Fibroblast of villous mesenchyme (primary cell): ENCODE measurements around the gene SAMSN1. TPM values are rescaled to one million over a fixed set of nuclear protein-coding genes. Genes with fewer than 3 reads are reported as not detected.

Source experiments
- DNase-seq: peaks from one replicate; pipeline ENCODE4 v3.0.0-alpha.2; 2010; ENCODE audit warnings: low read depth
- H3K4me3 ChIP-seq: 2 replicates; pipeline ENCODE4 v1.5.1; 2011; ENCODE audit warnings: low read depth, mild to moderate bottlenecking, low read length
- total RNA-seq: library from RNA; depleted of rRNA; stranded (reverse); fragments of >200 nt; gene quantifications from 2 replicates; pipeline ENCODE4 v1.2.3, GENCODE V29; 2012
- TF ChIP-seq, protein P1 (sequence below): IDR thresholded peaks from 2 replicates; pipeline ENCODE4 v1.5.1; 2012; ENCODE audit warnings: low read depth, mild to moderate bottlenecking, low read length; ENCODE audit not compliant: insufficient read depth

Gene SAMSN1
- total RNA-seq, 1 donor = 0.86 TPM

DNA sequence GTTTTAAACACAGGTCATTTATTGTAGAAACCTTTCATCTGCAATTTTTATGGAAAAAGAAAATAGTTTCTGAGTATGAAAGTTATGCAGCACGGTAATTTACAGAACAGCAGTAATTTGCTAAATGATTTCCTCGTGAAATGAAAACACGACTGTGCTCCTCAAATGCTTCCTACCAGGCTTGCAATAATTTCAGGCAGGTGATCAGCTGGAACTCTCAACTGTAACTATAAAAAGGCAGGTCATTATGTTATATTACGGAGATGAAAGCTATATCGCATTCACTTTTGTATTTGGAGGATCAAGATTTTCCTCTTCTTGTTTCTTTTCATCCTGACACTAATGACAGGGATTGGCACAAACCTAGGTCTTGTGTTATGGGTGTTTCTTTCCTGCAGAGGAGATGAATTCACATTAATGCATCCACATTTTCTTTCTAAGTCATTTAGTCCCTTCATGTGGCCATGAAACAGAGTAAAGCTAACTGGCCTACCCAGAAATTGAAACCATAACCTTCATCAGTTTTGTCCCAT lies 57.4 kb downstream of the SAMSN1 start:
- DNase-seq = no peak
- no peak overlapping the region for H3K4me3 ChIP-seq
- TF ChIP-seq, protein P1, sequence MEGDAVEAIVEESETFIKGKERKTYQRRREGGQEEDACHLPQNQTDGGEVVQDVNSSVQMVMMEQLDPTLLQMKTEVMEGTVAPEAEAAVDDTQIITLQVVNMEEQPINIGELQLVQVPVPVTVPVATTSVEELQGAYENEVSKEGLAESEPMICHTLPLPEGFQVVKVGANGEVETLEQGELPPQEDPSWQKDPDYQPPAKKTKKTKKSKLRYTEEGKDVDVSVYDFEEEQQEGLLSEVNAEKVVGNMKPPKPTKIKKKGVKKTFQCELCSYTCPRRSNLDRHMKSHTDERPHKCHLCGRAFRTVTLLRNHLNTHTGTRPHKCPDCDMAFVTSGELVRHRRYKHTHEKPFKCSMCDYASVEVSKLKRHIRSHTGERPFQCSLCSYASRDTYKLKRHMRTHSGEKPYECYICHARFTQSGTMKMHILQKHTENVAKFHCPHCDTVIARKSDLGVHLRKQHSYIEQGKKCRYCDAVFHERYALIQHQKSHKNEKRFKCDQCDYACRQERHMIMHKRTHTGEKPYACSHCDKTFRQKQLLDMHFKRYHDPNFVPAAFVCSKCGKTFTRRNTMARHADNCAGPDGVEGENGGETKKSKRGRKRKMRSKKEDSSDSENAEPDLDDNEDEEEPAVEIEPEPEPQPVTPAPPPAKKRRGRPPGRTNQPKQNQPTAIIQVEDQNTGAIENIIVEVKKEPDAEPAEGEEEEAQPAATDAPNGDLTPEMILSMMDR = no peak

DNA sequence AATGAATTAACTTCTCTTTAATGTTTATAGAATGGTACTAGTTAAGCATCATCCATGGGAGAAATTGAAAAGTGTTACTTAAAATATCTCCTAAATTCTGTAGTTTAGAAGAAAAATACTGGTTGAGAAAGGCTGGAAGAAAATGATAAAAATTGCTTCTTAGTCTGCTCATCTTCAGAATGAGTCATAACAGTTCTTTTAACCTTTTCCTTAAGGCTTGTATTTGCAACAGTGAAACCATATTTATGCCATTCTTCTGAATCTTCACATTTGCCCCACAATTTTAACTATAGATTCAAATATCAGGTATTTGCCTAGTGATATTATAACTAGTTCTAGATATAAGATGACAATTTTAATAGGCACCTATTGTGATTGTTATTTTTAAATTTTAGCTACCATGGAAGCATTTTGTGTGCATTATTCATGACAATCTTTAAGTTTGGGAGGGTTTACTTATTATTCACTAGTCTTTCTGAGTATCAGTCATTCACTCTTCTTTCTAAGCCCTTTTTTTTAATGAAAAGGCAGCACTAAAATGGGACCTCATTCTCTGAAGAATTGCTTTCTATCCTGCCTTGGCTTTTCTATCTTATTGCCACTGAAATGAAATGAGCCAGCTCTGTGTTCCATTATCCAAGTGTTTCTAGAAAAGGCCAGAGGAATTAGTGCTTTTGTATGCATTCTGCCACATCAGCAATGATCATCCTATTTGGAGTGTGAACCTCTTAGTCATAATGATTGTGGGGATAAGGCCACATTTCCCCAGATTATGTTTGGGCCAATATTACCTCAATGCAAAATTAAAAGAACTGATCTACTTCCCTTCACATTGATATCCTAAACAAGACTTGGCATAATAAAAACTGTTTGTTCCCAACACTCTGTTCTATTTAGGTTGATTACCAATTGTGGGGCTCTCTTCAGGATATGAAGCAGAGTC lies 58.4 kb downstream of the SAMSN1 start:
- TF ChIP-seq, protein P1 = no peak
- no peak for DNase-seq
- no peak overlapping the region for H3K4me3 ChIP-seq

DNA sequence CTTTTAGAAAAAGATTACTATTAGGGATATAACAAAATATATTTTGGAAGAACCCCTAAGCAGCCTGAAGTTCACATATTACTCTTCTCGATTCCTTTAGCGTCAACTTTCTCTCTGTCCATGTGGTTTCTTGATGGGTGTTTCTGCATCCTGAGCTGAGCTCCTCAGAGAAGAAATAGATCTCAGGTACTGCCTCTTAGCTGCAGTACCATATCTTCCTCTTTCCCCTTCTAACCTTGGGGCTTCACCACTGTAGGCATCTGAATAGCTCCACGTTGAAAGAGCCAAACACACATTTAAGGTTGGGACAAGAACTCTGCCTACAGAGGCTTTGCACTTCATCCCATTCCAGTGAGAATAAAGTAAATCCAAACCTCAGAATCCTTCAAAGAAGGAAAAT lies 59.2 kb downstream of the SAMSN1 start:
- H3K4me3 ChIP-seq = no peak overlapping the region
- DNase-seq = no peak
- TF ChIP-seq, protein P1 = no peak

DNA sequence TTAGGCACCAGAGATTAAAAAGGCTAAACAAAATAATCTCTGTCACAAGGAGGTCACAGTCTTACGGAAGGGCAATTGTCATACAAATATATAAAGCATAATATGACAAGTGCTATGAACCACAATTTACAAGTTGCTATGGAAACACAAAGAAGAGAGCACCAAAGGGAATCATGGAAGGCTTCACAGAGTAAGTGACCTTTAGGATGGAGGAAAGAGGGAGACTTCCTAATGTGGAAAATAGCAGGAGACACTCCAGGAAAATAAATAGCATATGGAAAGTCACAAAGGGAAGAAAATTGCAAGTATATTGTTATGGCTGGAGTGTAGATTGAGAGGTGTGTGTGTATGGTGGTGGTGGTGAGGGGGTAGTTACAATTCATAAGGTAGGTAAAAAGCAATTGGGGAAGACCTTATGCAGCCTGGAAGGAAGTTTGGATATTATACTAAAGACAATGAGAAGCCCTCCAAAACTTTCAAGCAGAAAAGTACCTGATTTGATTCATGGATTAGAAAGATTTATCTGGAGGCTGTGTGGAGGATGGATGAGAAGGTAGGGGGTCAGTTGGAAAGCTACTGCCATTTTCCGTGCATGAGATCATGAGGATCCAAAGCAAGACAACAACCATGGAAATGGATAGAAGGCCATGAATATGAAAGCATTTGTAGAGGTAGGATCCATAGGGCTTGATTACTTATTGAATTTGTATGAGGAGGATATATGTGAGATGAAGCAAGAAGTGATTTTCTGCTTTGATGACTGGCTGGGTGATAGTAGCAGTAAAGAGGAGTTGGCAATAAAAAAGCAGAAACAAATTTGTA lies 61.7 kb downstream of the SAMSN1 start:
- TF ChIP-seq, protein P1 = no peak
- no peak overlapping the region for H3K4me3 ChIP-seq
- no peak for DNase-seq

DNA sequence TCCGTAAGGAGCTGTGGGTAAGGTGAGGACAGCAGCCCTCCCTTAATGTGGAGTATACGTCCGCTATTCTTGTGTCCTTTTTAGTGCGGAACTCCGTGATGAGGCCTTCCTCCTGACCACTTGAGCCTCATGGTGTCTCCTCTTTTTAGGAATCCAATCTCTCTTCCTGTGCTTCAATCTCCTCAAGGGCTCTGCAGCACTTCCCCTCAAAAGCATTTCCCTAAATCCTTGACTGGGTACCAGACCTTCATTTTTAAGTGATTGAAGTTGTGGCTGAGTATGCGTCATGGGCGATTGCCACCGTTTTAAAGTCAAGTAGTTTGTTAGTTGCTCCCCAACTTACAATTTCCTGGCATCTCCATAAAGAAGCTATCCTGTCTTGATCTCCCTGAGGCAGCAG lies 62.8 kb downstream of the SAMSN1 start:
- H3K4me3 ChIP-seq = no peak overlapping the region
- no peak for DNase-seq
- TF ChIP-seq, protein P1 = no peak

DNA sequence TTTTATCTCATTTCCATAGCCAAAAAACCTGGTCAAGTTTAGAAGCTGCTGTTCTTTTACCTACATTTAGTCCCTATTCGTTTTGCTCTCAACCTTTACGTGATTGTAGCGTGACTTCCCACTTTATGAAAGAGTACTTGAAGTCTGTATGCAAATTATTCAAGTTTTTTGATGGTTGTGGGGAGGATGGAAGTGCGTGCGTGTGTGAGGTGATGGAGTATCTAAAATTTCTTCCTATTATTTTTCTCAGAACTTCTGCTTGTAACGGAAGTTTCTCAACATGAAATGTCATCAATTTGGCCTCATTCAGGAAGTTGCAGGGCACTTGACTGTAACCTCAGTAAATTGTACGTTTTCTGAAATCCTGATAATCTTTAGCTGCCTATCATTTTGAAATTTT lies 64.0 kb downstream of the SAMSN1 start:
- no peak for DNase-seq
- H3K4me3 ChIP-seq = no peak overlapping the region
- TF ChIP-seq, protein P1 = no peak
